HL-60/S4 treated with phorbol 12-myristate 13-acetate at 8.2 ng/mL for 4 days and 3 days (cell line): ENCODE data around the gene PREX1.
"Not testable (repeated sequence)": the region's sequence is repeated elsewhere in the genome, so short reads cannot be mapped to it uniquely, and the experiment has no call there.

Source experiments
- in situ Hi-C: fragments of 300-500 bp; cut with MboI; formaldehyde crosslinking; loops from 2 replicates; pipeline ENCODE4 v1.15.0; 2022; ENCODE audit warnings: low sequenced_read_pairs

The PREX1 gene, protein sequence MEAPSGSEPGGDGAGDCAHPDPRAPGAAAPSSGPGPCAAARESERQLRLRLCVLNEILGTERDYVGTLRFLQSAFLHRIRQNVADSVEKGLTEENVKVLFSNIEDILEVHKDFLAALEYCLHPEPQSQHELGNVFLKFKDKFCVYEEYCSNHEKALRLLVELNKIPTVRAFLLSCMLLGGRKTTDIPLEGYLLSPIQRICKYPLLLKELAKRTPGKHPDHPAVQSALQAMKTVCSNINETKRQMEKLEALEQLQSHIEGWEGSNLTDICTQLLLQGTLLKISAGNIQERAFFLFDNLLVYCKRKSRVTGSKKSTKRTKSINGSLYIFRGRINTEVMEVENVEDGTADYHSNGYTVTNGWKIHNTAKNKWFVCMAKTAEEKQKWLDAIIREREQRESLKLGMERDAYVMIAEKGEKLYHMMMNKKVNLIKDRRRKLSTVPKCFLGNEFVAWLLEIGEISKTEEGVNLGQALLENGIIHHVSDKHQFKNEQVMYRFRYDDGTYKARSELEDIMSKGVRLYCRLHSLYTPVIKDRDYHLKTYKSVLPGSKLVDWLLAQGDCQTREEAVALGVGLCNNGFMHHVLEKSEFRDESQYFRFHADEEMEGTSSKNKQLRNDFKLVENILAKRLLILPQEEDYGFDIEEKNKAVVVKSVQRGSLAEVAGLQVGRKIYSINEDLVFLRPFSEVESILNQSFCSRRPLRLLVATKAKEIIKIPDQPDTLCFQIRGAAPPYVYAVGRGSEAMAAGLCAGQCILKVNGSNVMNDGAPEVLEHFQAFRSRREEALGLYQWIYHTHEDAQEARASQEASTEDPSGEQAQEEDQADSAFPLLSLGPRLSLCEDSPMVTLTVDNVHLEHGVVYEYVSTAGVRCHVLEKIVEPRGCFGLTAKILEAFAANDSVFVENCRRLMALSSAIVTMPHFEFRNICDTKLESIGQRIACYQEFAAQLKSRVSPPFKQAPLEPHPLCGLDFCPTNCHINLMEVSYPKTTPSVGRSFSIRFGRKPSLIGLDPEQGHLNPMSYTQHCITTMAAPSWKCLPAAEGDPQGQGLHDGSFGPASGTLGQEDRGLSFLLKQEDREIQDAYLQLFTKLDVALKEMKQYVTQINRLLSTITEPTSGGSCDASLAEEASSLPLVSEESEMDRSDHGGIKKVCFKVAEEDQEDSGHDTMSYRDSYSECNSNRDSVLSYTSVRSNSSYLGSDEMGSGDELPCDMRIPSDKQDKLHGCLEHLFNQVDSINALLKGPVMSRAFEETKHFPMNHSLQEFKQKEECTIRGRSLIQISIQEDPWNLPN (N-terminal part only)

DNA sequence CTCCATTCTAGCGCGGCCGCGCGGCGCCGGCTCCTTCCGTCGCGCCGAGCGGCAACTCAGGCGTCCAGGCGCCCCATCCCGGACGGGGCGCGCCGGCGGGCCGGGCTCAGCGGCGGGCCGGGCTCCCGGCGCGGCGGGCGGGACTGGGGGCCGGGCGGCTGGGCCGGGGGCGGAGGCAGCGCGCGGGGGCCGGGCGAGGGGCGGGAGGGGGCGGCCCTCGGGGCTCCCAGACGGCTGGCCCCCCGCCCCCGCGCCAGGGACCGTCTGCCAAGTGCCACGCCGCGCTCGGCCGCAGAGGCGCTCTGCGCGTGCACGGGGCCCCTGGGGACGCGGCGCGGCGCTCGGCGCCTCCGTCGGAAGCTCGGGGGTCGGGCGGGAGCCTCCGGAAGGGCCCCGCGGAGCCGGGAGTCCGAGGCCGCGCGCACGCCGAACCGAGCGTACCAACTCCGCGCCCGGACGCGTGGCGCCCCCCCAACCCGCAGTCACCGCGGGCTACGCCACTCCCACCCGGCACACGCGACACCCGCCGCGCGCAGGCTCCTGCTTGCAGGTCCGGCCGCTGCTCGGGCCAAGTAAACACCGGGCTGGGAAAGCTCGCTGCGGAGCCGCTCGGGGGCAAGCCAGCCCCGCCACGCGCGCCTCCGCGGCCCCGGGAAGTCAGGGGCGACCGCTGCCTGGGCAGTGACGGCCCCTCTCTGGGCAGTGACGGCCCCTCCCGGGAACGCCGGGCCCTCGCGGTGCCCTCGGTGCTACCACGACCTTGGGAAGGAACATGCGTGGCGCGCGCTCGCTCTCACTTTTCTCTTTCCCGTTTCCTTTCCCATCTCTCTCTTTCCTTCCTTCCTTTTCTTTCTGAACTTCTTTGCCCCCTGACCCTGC is at the start of gene PREX1:
TSS of gene PREX1 (minus strand) at position 145 of the 879 bp plus-strand sequence. CDS start at position 6, 139 bp downstream.
- in situ Hi-C loops, result no loop called here

DNA sequence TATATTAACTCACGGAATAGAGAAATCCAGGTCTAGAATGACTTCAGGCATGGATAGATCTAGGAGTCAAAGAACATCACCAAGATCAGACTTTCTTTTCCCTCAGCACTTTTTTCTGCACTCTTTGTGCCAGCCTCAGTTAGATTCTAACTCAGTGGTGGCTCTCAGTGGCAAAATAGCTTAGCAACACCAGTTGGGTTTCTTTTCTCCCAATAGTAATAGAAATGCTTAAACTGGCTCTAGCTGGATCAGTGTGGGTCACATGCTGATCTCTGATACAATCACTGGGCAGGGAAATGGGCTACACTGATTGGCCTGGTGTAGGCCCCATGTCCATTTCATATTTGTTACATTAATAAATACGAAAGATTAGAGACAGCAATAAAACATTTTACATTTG is 49.5 kb upstream of the PREX1 start:
- in situ Hi-C loops, result no loop called here

DNA sequence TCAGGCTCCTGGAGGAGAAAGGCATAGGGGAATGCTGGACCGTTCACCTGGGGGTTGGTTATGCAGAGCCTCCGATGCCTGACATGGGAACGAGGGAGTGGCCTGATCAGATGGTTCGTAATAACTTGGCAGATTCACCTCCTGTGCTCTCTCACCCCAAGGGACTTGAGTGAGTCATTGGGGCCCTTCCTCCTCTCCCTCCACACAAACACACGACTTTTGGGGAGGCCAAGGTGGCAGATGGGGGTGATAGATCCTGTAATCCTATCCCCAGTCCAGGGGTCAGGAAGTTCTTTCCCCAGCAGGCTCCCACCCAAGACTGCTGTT is 48.1 kb upstream of the PREX1 start:
- in situ Hi-C loops, result no loop called here

DNA sequence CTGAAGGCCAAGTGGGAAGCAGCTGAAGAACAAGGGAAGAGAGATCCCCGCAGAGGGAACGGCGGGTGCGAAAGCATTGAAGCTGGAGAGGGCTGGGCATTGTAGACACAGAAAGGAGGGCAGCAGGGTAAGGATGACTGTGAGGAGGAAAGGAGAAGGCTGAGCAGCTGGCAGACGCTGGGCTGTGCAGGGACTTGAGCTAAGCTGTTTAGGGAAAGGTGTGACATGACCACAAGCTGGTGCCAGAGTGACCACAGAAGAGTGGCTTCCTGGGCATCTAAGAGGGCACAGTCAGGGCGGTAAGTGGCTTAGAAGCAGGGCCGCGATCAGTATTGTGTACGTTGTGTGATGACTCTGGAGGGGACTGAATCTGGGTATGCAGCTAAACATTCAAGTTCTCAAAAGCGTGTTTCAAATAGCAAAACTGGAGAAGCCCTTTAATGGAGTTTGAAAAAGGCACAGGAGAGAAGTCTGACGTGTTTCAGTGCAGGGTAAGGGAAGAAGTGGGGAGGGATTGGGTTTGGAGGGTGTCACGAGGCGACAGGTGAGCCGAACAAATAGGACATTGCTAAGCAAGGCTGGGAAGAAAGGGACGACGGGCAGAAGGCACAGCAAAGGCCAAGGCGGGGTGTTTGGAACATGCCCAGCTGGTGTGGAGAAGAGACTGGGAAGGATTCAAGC is 47.6 kb upstream of the PREX1 start:
- in situ Hi-C loops, result no loop called here

DNA sequence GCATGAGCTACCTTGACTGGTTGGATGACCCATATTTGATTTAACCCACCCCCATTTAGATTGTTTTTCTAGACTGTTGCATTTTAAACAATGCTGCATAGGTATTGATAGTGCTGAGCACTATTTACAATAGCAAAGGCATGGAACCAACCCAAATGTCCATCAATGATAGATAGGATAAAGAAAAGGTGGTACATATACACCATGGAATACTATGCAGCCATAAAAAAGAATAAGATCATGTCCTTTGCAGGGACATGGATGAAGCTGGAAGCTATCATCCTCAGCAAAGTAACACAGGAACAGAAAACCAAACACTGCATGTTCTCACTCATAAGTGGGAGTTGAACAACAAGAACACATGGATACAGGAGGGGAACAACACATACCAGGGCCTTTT is 41.6 kb upstream of the PREX1 start:
- in situ Hi-C loops, result not testable (repeated sequence)

DNA sequence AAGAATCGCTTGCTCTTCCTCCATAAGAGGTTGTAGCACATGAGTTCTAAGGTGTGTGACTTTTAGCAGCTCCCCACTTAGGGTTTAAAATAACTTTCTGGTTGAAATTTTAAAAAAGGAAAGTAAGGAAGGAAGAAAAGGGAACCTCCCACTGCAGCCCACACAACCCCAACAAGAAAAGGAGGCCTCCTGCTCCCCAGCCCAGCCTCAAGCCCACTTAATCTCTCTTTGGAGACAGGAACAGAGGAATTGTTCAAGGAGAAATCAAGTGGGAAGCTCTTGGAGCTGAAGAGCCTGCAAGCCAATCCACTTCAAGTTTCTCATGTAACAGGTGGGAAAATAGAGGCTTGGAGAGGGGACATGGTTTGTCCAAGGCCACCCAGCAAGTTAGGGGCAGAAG is 39.1 kb upstream of the PREX1 start:
- in situ Hi-C loops, result no loop called here

DNA sequence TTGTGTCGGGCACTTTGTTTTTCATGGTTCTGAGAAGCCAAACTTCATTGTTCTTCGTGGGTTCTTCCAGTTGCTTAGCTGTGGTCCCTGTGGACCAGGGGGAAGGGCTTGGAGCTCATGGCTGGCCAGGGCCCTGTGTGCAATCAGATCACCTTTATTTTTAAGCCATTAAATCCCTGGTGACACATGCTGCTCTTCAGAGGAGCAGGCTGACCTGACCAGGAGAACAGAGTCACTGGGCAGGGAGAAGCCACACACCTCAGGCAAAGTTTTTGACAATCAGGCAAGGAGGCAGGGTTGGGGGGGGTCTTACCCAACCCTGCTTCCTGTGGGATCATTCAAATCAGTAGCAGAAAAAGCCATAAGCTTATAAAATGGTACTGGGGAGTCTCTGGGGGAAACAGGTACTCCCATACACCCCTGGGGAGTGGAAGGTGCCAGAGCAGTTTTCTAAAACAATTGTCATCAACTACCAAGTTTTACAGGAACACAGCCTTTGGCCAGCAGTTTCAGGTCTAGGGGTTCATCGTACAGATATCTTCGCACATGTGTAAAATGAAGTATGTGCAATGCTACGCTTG is 37.0 kb upstream of the PREX1 start:
- in situ Hi-C loops, result no loop called here

DNA sequence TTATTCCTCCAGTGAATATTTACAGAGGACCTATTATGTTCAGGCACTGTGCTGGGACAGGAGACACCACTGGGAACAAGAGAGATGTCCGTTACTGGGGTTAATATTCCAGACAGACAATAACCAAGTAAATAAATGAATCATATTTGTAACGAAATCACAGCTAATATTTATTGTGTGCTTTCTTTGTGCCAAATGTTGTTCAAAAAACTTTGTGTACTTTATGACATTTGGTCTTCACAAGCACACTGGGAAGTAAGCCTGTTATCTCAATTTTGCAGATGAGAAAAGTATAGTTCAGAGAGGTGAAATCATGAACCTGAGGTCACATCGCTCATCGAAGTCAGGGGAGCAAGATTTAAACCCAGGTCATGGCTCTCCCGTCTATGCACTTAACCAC is 36.5 kb upstream of the PREX1 start:
- in situ Hi-C loops, result no loop called here

DNA sequence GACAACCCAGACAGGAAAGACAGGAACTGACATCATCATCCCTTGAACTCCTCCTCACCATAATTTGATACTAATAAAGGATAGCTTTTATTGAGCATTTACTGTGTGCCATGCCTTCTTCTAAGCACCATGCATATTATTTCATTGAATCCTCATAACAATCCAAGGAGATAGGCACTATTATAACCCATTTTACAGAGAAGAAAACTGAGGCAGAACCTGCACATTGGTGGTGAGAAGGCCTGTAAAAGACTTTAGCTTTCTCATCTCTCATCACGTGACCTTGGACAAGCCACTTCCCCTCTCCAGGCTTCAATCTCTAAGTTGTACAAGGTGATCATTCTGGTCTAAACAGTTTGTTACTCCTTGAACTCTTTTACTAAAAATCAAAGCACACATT is 34.5 kb upstream of the PREX1 start:
- in situ Hi-C loops, result no loop called here

DNA sequence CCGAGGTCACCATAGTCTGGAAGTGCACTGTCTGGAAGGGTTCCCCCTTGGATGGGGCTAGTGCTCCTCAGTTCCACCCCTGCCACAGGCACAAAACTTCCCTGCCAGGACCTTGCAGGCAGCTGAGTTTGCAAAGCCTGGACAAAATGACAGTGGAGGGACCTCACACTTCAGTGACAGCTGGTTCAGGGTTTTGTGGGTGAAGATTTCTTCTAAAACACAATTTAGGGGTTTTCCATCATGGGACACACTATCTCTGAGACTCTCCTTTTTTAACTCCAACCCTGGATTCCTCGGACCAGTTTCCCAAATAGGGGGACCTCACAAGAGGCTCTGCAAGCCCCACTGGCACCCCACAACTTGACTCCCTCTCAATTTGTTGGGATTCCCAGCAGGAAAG is 33.6 kb upstream of the PREX1 start:
- in situ Hi-C loops, result no loop called here

DNA sequence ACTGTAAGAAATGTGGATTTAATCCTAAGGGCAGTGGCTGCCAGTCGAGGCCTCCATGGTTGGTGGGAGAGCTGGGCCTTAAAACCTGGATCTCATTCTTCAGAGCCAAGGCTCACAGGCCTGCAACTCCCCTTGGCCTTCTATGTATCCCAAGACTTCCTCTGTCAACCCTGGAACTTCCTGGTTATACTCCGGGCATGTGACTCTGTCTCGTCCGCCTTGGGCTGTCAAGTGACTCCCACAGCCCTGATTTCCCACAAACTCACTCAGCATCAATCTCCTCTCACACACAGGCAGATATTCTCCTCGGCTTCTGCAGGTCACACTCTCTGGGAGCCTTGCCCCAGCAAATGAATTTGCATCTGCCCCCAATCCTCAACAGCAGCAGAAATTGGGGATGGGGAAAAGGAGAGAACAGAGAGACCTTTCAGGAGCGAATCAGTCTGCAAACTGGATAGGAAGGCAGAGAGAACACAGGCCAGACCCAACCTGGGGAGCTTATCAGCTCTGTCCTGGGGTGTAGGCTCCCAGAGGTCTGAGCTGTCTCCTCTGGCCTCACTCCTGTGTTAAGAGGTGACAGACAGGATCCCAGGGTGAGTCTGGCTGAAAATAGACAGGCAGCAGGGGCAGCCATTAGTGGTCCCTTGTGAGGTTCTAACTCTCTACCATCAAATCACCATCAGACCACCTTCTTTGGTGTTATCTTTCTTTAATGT is 30.4 kb upstream of the PREX1 start:
- in situ Hi-C loops, result no loop called here

DNA sequence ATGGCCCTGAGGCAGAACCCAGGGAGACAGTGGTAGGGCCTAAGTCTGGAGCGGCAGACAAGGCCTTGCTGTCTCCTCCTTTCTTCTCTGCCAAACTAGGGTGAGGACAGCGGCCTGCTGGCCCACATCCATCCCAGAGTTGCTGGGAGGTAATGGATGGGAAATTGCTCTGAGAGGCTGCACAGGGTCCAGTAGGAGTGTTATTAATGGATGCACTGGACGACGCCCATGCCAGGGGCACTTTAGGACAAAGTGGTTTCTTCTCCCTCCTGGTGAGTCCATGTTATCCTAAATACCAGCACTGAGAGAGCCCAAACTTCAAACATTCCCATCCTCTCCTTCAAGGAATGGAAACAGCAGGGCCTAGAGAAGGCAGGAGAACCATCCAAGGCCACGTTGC is 28.3 kb upstream of the PREX1 start:
- in situ Hi-C loops, result no loop called here

DNA sequence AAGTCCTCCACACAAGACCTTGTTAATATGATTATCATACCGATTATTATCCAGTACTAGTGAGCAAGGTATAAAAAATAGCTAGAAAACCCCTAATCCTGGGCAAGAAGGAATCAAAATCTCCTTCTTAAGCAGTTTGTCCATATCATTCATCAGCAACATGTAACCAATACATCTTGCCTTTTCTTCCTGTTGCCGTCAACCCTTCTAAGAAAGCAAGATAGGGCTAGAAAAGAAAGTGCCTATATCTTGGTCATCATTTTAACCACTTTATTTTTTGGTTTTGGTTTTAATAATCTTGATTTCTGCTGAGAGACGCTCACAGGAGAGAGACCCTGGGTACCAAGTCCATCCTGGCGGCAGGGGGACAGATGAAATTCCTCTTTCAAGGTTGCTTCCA is 27.2 kb upstream of the PREX1 start:
- in situ Hi-C loops, result no loop called here

DNA sequence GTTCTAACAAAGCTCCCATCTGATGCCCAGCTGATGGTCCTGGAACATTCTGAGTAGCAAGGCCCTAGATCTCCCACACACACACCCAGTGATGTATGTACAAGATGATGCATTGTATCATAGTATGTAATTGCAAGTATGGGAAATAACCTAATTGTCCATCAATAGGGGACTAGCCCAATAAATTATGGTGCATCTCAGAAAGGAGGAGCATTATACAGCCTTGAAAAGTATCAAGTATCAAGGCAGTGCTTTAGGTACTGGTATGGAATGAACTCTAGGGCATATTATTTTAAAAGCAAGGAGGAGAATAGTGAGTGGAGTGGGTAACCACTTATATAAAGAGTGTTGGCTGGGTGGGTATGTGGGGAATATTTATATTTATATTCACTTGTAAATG is 24.8 kb upstream of the PREX1 start:
- in situ Hi-C loops, result no loop called here

DNA sequence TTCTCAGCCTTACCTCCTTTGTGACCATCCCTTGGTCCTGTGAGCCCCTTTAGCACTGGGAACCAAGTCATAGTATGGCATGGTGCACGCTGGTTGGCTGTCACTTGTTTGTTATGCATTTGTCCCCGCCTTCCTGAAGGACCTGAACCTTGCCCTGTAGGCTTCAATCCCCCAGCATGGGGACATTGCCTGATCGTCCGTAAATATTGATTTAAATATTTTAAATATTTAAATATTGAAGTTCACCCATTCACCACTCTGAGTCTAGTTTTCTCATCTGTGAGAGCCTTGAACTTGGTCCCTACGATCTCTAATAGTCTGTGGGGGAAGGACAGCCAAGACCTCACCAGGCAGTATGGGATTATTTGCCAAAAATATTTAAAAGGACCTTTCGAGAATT is 23.8 kb upstream of the PREX1 start:
- in situ Hi-C loops, result no loop called here

DNA sequence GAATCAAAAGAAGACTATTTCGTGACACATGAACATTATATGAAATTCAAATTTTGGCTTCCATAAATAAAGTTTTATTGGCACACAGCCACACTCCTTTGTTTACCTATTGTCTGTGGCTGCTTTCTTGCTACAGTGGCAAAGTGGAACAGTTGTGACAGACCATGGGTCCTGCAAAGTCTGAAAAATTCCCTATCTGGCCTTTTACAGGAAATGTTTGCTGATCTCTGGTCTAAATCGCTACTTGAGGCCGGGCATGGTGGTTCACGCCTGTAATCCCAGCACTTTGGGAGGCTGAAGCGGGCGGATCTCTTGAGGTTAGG is 23.1 kb upstream of the PREX1 start:
- in situ Hi-C loops, result no loop called here

DNA sequence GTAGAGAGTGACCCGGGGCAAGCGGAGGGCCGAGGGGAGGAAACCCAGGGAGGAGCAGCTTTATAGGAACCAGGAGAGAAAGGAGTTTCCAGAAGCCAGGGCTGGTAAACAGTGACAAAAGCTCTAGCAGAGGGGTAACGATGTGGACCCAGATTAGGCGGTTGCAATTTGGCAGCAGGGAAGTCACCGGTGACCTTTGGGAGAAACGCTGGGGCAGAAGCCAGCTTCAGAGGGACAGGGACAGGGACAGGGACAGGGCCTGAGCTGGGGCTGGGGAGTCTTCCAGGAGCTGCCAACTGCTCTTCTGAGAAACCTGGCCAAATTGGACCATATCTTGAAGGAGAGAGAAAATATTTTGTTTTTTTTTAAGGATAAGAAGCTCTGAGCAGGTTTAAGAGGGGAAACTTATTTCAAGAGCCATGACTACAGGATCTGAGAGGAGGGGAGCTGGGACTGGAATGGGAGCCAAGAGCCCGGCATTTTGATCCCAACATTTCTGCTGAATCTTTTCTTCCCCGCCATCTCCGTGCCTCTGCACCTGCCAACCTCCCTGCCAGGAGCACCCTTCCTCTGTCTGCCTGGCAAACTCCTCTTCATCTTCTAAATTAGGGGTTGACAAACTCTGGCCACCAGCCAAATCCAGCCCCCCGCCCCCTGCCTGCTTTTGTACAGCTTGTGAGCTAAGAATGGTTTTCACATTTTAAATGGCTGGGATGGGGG is 22.6 kb upstream of the PREX1 start:
- in situ Hi-C loops, result no loop called here

DNA sequence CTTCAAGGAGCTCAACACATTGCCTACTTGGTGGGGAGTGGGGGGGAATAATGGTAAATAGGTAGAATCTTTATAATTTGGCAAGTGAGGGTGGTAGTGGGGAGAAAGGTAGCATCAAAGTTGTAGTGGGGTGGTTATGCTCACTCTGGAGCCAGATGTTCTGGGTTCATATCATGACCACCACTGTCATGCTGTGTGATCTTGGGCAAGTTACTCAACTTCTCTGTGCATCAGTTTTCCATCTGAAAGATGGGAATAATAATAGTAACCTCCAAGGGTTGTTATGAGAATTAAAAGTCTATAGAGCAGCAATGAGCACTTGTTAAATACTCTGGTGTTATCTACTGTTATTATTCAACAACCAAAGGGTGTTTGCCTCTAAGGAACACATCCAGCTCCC is 22.0 kb upstream of the PREX1 start:
- in situ Hi-C loops, result no loop called here
